GM21360 (cell line): ENCODE measurements around the gene PAK5.

Source experiments
- ATAC-seq: cut with Tn5 transposase; IDR thresholded peaks from one replicate; pipeline ENCODE4 v1.9.1; 2021; ENCODE audit warnings: mild to moderate bottlenecking, moderate library complexity; ENCODE audit not compliant: unreplicated experiment

PAK5 gene

DNA sequence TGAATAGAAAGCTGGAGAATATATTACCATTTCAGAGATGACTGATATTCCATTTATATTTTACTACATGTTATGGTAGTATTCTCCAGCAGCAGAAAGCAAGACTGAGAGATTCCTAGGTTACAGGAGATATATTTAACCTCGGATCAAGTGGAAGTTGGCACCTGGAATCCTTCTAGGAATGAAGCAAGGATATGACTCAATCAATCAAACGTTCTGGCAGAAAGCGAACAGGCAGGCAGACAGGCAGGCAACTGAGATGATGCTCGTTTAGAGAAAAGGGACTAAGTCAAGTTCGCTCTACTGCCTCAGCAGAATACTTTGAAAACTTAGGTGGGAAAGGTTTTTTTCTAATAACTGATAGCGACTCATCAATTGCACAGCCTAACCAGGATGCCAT is 46.2 kb downstream of the PAK5 start:
- ATAC-seq: no peak

DNA sequence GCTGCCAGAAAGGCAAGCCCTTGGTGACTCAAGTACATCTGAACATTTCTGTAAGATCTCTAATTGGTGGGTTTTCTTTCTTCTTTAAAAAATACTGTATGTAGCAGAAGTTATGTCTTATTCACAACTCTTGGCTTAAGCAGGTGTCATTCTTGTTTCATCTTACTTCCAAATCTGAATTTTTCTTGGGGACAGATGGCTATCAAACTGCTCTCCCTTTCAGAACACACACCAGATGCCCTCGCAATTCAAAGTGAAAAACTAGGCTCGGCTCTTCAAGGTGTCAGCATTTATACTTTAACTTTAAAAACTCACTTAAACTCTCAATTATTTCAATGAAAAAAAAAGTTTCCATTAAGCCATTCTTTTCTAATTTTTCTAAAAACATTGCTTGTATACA is 49.7 kb downstream of the PAK5 start:
- no peak for ATAC-seq

DNA sequence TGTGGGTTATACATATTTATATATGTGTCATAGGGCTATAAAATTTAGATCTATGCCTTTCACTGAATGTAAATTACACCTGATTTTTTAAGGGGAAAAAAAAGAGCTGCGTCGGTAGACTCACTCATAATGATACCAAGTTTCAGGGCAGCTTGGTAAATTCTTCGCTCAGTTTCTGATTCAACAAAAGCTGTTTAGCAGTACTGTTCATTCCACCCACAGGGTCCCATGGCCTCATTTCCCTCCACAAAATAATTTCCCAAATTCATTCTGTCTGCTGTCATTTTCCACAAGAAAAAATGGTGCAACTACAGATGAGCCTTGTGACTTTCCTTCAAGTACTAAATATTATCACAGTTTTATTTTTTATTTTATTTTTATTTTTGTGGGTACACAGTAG is 63.7 kb downstream of the PAK5 start:
- ATAC-seq: no peak

DNA sequence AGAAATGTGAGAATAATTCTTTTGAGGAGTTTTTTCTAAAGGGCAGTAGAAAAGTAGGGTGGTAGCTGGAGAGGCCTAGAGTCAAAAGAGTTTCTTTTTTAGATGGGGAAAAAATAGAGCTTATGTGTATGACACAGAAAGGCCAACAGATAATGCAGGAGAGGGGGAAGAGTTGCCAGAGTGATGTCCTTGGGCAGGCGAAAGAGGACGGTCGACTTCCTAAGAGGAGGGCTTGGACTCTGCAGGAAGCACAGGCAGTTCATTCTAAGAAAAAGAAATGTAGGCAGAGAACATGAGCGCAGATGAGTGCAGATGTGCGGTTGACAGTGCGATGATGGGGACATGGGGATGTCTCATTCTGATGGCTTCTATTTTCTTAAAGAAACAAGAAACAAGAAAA is 68.9 kb downstream of the PAK5 start:
- no peak for ATAC-seq

DNA sequence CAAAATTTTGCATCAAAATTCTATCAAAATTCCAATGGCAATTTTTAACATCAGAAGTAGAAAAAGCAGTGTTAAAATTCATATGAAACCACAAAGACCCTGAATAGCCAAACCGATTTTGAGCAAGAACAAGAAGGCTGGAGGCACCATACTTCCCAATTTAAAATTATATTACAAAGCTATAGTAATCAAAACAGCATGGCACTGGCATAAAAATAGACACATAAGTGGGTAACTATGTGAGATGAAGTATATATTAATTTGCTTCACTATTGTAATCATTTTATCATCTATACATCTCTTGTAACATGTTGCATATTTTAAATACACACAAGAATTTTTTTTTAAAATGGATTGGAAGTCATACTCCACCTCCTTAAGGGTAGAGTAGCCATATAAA is 77.4 kb downstream of the PAK5 start:
- ATAC-seq: no peak

DNA sequence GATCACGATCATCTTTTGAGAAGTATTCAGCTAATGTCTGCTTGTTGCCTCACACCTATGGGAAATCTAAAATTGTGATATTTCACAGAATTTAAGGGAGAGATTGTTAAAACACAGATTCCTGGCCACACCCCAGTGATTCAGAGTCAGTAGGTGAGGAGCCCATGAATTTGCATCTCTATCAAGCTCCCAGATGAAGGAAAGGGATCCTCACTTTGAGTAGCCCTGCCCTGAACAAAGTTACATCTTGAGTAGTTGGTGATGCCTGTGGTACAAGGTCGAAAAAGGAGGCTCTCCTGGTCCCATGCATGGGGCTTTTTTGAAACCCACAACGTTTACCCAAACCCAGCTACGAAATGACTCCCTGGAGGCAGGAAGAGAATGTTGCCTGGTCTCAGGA is 79.5 kb downstream of the PAK5 start:
- ATAC-seq: no peak

DNA sequence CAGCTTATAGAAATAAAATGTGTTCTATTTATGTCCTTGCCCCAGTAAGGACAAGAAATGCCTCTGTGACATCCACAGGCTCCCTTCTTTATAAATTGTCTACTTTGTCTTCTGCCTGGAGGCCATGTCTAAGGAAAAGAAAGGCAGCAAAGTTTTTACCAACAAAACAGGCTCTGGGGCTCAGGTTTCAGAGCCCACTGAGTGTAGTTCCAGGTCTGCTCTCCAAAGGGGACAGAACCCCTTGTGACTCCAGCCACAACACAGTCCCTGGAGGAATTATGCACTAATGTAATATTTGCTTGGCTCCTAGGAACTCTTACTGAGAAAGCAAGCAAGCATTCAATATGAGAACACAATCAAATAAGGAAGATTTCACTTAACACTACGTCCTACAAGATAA is 80.1 kb downstream of the PAK5 start:
- no peak for ATAC-seq

DNA sequence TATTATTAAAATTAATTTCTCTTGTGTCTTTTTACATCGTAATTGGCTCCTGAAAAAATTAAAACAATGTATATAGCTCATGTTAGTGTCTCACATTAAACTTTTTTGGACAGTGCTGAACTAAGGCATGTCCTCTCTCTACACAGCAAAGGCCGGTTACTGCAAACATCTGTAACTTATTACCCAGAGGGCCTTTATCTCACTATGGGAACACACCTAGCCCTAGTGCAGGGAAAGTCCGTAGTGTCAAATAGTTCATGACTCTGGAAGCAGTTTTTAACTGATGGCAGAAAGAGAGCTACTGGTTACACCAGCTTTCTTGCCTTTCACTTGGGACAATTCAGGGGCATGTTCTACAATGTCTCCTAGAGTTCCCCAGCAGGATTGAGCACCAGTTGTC is 82.2 kb downstream of the PAK5 start:
- ATAC-seq: no peak

DNA sequence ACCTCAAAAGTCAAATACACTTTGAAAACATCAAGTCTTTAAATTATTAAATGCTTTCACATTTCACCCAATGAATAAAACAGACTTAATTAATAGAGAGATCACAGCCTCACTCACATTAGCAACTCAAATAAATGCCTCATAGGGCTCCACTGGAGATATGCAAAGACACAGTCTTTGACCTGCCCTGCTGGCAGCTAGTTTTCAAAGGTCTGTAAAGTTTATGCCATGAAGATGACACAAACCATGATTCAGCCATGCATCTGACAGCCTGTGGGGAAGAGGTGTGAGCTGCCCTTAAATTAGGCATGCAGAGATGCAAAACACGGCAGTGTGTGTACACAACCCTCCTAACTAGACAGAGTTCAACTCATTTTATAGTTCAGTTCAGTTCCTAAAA is 83.6 kb downstream of the PAK5 start:
- ATAC-seq: no peak

DNA sequence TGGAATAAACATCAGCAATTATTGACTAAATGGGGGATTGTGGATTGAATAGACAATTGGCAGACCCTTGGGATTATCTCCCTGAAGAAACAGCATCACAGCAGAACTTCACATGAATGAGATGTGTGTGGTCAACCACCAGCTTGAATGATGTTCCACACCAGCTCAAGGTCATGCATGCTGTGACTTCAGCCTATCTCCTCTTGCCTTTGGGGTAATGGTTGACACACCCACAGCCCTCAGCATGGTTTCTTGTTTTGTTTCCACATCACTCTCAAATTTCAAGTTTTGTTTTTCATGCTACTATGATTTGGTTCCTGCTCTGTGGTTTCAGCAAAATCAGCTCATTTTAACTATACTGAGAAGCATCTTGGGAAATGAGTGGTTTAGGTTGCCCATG is 94.3 kb downstream of the PAK5 start:
- no peak for ATAC-seq

DNA sequence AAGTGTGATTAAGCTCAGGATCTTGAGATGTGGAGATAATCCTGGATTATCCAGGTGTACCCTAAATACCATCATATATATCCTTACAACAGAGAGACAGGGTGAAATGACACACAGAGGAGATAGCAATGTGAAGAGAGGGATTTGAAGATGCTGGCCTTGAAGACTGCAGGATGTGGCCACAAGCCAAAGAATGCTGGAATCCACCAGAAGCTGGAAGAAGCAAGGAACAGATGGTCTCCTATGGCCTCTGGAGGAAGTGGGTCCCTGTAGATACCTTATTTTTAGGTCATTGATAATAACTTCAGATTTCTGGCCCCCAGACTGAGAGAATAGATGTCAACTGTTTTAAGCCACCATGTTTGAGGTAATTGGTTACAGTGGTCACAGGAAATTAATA is 95.0 kb downstream of the PAK5 start:
- ATAC-seq: no peak

DNA sequence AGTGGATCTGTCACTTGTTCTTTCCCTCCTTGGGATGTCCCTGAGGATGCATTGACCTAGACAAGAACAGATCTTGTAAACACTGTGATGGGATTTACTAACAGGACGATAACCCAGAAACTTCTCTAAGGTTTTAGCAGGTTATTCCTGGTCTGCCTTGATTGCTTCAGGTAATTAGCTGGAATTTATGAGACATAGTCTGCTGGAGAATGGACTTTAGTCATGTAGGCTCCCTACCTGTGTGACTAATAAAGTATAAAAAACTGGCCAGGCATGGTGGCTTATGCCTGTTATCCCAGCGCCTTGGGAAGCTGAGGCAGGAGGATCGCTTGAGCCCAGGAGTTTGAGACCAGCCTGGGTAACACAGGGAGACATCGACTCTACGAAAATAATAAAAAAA is 96.1 kb downstream of the PAK5 start:
- no peak for ATAC-seq

DNA sequence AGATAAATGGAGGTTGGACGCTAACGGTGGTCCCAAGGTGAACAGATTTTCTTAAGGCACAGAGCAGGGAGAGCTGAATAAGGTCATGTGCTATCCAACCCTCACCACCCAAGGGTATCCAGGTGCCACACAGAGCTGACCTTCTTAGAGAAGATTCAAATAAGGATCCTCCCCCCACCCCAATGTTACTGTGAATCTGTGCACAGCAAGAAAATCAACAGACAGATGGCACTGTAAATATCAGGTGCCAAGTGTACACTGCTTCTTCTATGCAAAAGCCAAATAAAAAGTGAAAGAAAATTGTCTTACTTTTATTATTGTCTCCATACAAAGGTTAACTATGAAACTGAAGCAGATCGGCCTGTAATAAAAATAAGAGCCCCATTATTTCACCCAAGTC is 96.9 kb downstream of the PAK5 start:
- ATAC-seq: no peak

DNA sequence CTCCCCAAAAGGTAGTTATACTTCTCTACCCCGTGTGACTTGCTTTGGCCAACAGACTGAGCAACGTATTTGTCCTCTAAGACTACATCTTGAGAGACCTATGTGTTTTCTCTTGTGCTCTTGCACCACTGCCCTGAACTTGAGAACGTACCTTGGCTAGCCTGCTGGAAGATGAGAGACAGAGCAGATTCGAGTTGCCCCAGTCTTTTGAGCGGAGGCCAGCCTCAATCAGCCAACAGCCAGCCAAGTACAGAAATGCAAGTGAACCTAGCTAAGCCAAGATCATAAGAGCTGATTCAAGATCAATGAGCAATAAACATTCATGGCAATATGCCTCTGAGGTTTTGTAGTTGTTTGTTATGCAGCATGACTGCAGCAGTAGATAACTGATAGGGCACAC is 98.4 kb downstream of the PAK5 start:
- ATAC-seq: no peak

DNA sequence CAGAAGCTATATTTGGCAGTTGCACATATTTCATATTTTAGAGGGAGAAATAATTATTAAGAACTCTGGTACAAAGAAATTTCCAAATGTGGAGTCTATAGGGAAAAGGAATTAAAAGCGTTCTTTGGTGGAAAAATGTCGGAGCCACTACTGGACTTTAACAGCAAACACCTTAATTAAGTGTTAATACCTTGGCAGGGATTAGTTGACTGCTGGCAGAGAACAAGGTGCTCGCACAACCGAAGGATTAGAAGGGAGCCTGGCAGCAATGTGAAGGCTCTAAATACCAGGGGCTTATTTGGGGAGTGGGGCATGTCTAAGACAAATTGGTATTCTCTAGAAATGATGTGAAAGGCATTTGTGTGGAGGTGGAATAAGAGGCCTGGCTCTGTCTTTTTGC is 98.9 kb downstream of the PAK5 start:
- ATAC-seq: no peak

DNA sequence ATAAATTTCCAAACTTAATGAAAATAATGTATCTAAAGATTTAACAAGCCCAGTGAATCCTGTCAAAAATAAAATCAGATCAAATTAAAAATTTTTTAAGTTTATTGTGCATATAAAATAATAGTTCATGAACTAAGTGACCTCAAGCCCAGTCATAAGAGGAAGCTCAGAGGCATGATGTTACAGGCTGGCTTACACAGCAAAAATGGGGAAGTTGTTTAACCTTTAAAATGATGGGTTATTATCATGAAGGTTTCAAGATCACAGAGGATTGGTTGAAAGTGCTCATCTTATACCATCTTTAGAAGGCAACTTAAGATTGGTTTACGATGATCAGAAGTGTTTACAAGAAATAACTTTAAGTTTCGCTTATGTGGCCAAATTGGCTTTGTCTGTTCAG is 102.5 kb downstream of the PAK5 start:
- no peak for ATAC-seq

DNA sequence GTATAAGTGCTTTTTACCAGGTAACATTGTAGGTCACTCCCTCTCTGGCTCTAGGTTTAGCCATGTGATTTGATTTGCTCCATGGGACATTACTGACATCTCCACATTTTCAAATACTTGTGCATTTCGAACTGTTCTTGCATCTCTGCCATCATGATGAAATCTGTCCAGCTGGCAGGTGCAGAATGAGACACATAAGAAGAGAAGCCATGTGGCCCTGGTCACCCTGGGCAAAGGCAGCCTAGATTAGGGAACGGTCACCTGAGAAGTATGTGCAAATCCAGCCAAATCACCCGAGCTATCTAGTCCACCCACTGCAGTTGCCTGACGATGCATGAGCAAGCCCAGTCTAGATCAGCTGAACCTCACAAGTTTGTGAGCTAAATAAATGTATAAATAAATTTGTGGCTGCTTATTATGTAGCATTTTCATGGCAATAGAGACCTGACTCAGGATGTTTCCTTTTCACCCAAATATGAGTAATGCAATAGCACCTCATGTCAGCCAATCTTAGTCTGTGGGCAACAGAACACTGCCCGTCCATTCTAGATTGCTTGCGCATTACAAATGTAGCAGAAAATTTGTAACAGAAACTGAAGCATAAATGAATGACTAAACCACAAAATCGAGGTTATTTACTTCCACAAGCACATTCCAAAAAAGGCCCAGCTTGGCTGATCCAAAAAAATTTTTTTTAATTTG is 115.2 kb downstream of the PAK5 start:
- no peak for ATAC-seq

DNA sequence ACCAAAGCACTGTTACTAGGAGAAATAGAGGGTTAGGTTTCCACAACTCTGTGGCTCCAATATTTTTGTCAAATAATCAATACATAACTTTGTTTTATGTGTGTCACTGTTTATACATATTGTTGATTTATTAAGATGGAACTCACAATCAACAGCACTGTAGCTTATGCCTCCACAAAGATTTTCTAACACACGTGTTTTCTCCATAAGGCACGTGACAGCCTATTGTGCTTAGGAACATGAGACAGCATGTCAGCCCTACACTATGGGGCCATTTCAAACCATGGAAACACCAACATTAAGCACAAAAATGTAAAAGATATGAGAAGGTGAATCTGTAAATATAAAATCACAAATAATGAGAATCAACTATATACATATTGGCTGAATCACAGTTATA is 127.0 kb downstream of the PAK5 start:
- ATAC-seq: no peak

DNA sequence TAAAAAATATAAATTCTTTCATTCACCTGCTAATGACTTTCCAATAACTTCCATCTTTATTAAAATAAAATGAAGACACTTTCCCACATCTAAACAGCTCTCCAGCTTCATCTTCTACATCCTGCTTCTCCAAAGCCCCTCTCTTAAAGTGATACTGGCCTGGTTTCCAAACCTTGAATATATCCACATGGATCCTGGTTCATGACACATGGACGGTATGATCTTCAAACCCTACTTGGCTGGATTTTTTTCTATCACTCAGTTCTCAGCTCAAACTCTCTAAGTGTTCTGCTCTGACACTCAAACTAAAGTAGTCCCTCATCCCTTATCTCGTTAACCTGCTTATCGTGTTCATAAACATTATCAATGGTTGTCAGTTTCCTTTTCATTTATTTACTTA is 128.2 kb downstream of the PAK5 start:
- no peak for ATAC-seq

DNA sequence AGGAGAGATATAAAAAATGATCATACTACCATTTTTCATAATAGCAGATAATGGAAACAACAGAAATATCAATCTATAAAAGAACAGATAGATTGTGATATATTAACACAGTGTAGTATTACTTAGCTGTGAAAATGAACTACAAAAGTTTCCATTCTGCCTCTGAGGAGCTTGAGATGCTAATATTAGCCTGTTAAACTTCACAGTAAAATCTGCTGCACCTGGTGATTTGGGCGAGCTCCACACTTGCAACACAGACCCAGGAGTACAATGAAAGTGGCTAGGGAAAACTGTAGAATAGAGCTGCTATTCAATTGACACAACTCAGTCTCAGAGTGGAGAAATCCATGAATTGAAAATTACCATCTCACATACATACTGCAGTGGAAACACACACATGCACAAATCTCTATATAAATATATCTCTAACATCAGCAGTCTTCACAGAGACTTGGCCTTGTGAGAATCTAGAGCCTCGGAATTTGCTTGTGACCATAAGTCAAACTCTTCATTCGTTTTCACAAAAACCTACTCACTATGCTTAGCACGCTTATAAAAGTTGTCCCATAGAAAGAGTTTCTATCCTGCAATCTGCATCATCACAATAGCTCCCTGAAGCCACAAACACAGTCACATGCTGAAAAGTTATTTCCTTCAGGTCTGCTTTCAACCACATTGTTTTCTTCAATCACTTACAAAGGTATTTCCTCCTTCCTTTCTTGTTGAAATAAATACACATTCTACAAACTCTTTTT is 133.0 kb downstream of the PAK5 start:
- no peak for ATAC-seq

DNA sequence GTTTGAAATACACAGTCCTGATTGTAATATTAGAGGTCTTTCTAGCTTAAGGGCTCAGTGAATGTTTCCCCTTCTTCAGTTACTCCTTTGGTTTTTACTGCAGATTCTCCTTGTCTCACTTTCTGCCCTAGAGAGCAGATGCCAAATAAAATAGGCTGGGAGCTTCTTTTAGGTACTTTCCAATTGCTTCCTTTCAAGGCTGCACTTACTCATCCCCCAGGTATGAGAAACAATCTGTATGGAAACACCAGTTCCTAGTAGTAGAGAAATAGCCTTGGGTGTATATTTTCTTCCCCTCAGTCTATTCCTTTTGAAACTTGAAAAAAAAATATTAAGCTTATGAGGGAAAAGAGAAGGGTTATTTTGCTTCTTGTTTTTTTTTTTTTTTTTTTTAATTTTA is 139.7 kb downstream of the PAK5 start:
- no peak for ATAC-seq

DNA sequence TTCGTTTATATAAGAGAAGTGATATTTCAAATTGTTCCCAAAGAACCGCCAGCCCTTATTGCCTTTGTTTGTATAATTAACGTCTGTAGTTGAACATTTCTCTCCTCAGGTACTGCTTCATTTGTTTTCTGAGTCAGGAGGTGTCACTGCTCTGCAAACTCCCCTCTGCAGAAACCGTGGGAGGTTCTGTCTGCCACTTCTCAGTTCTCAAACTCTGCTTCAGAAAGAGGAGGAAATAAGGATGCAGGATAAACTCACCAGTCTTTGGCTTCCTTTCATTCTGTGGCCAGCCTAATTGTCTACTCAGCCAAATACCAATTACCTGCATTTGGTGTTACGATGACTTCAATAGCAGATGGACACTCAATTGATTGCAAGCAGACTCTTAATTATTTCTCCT is 149.8 kb downstream of the PAK5 start:
- no peak for ATAC-seq

DNA sequence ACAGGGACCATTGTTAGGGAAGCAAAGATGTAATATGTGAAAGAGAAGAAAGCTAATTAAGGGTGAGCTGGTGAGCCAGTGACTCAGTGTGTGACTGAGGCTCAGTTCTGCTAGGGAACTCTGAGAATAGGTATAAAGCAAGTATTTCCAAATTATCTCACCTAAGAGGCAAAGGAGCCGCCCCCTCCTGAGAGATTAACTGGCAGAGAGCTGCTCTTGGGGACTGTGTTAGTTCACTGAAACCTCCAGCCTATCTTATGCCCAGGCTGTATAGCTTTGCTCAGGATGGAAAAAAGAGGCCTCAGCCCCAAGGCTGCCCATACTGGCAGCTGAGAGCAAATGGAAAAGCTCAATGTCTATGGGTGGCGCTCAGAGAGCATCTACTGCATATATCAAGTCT is 152.0 kb downstream of the PAK5 start:
- no peak for ATAC-seq
